DMS 273 (cell line): Measurements from ENCODE around the gene PRDX2.
A peak's percentile ranks its signal among the peaks of the same experiment; 100 is the strongest.
"Not testable (repeated sequence)": the region's sequence is repeated elsewhere in the genome, so short reads cannot be mapped to it uniquely, and the experiment has no call there.

Experiments
- DNase-seq: peaks from one replicate; lab custom pipeline; 2025; ENCODE audit not compliant: unreplicated experiment; lab: John Stamatoyannopoulos, UW

The PRDX2 gene

GRCh38 chr19:12825254-12826131 lies 23.9 kb upstream of the PRDX2 start:
- DNase-seq: no peak

- DNase-seq: no peak
These were observed 20.2 kb upstream of the PRDX2 start for GRCh38 chr19:12821761-12822160.

- DNase-seq: not testable (repeated sequence)
These were observed 16.2 kb upstream of the PRDX2 start for GRCh38 chr19:12817810-12818209.

GRCh38 chr19:12817188-12817587 lies 15.6 kb upstream of the PRDX2 start:
- not testable (repeated sequence) for DNase-seq

- no peak for DNase-seq
These were observed 13.5 kb upstream of the PRDX2 start for GRCh38 chr19:12815088-12815487.

GRCh38 chr19:12806242-12807081 lies 4.9 kb upstream of the PRDX2 start, which contains the start of gene RNASEH2A:
Gene RNASEH2A, plus strand, starts transcription at chr19:12806584. Its CDS starts 90 bp downstream, at chr19:12806674.
- peak; percentile 97 for DNase-seq

- no peak for DNase-seq
These were observed 2.5 kb upstream of the PRDX2 start for GRCh38 chr19:12804051-12804450.

GRCh38 chr19:12802267-12803106 lies 887 bp upstream of the PRDX2 start:
- no peak for DNase-seq

GRCh38 chr19:12800923-12801465 lies 606 bp downstream of the PRDX2 start:
- no peak for DNase-seq

GRCh38 chr19:12800466-12800770 lies 1.2 kb downstream of the PRDX2 start:
- no peak for DNase-seq

GRCh38 chr19:12799742-12800465 lies 1.7 kb downstream of the PRDX2 start:
- DNase-seq: no peak

GRCh38 chr19:12797607-12798006 lies 4.0 kb downstream of the PRDX2 start:
- not testable (repeated sequence) for DNase-seq

- no peak for DNase-seq
These were observed 4.4 kb downstream of the PRDX2 start for GRCh38 chr19:12797141-12797587.

- peak; percentile 94 for DNase-seq
These were observed 5.2 kb downstream of the PRDX2 start for GRCh38 chr19:12796146-12797071.

GRCh38 chr19:12794971-12795381 lies 6.6 kb downstream of the PRDX2 start:
- DNase-seq: no peak

- no peak for DNase-seq
These were observed 7.2 kb downstream of the PRDX2 start for GRCh38 chr19:12794196-12794941.

GRCh38 chr19:12793290-12794195 lies 8.1 kb downstream of the PRDX2 start:
- peak; percentile 98 for DNase-seq
